Mesothelial cell of epicardium (in vitro differentiated cells): ENCODE results near the gene AZU1. TPM values are rescaled to one million over a fixed set of nuclear protein-coding genes. Genes with fewer than 3 reads are reported as not detected.

ENCODE experiments used
- DNase-seq, 2 experiments: peaks; one replicate each; pipeline ENCODE4 v3.0.0; 2021; ENCODE audit warnings: low spot score in 2 of 2; ENCODE audit not compliant: unreplicated experiment in 2 of 2
- H3K27ac Mint-ChIP-seq: 2 replicates; pipeline ENCODE4 v1.8.0; 2021; ENCODE audit warnings: mixed read lengths
- H3K27me3 Mint-ChIP-seq: 2 replicates; pipeline ENCODE4 v1.8.0; 2021; ENCODE audit warnings: low read depth, mixed read lengths
- H3K36me3 Mint-ChIP-seq: 2 replicates; pipeline ENCODE4 v1.8.0; 2021; ENCODE audit warnings: mixed read lengths
- H3K4me1 Mint-ChIP-seq: 2 replicates; pipeline ENCODE4 v1.8.0; 2021; ENCODE audit warnings: mixed read lengths
- H3K4me3 Mint-ChIP-seq: 2 replicates; pipeline ENCODE4 v1.8.0; 2021; ENCODE audit warnings: mild to moderate bottlenecking, moderate library complexity, mixed read lengths
- H3K9me3 Mint-ChIP-seq: 2 replicates; pipeline ENCODE4 v1.8.0; 2021; ENCODE audit warnings: mixed read lengths
- CTCF ChIP-seq: fragments of 200-600 bp; sonication (generic); IDR thresholded peaks from one replicate; pipeline ENCODE4 v1.5.0; 2021; ENCODE audit warnings: antibody characterized with exemption; ENCODE audit not compliant: unreplicated experiment
- total RNA-seq: library from RNA; stranded (reverse); gene quantifications from 3 replicates; pipeline ENCODE4 v1.2.1, GENCODE V29; 2021

Gene AZU1
- total RNA-seq, 1 donor from 2014 or later, result 6.7 TPM

- H3K27ac Mint-ChIP-seq, result peak overlapping the region; percentile 91
- H3K4me1 Mint-ChIP-seq, result peaks cover 52% of the 10 kb centered on the region
- H3K27me3 Mint-ChIP-seq, result no peaks in the 10 kb centered on the region
- peaks cover 15% of the 10 kb centered on the region for H3K36me3 Mint-ChIP-seq
- peak overlapping the region; percentile 53 for H3K4me3 Mint-ChIP-seq
- DNase-seq, result no peak
- TF ChIP-seq CTCF, result no peak
- no peaks in the 10 kb centered on the region for H3K9me3 Mint-ChIP-seq
Observed at GRCh38 chr19:802498-803098, 25.0 kb upstream of the AZU1 start.

- H3K36me3 Mint-ChIP-seq, result peaks cover 20% of the 10 kb centered on the region
- H3K4me3 Mint-ChIP-seq, result peak overlapping the region; percentile 13
- TF ChIP-seq CTCF, result no peak
Observed at GRCh38 chr19:803099-803561, 24.5 kb upstream of the AZU1 start.

GRCh38 chr19:803686-804418 is 23.8 kb upstream of the AZU1 start:
- peaks cover 53% of the 10 kb centered on the region for H3K4me1 Mint-ChIP-seq
- peaks cover 20% of the 10 kb centered on the region for H3K36me3 Mint-ChIP-seq
- DNase-seq, result no peak
- no peak for TF ChIP-seq CTCF
- H3K4me3 Mint-ChIP-seq, result peak overlapping the region; percentile 13
- H3K27me3 Mint-ChIP-seq, result no peaks in the 10 kb centered on the region
- no peaks in the 10 kb centered on the region for H3K9me3 Mint-ChIP-seq
- peak overlapping the region; percentile 56 for H3K27ac Mint-ChIP-seq

More at GRCh38 chr19:803099-803561, 24.5 kb upstream of the AZU1 start:
- Mint-ChIP-seq H3K27ac (peak overlapping the region; percentile 91), H3K9me3 (no peaks in the 10 kb centered on the region), H3K4me1 (peaks cover 53% of the 10 kb centered on the region), H3K27me3 (no peaks in the 10 kb centered on the region)
- no peak for DNase-seq

- peaks cover 47% of the 10 kb centered on the region for H3K4me1 Mint-ChIP-seq
- TF ChIP-seq CTCF, result no peak
- peaks cover 20% of the 10 kb centered on the region for H3K36me3 Mint-ChIP-seq
- H3K27ac Mint-ChIP-seq, result no peak overlapping the region
- H3K9me3 Mint-ChIP-seq, result no peaks in the 10 kb centered on the region
- no peaks in the 10 kb centered on the region for H3K27me3 Mint-ChIP-seq
- H3K4me3 Mint-ChIP-seq, result no peak overlapping the region
- no peak for DNase-seq
Observed at GRCh38 chr19:804419-805165, 23.0 kb upstream of the AZU1 start.

- TF ChIP-seq CTCF, result no peak
- Mint-ChIP-seq H3K4me1 (peaks cover 42% of the 10 kb centered on the region), H3K4me3 (no peak overlapping the region), H3K9me3 (no peaks in the 10 kb centered on the region), H3K27ac (no peak overlapping the region), H3K36me3 (peaks cover 20% of the 10 kb centered on the region), H3K27me3 (no peaks in the 10 kb centered on the region)
- no peak for DNase-seq
Observed at GRCh38 chr19:805166-805551, 22.5 kb upstream of the AZU1 start.
